Muscle of leg (tissue), 11 donors: Measurements from ENCODE around the gene ANKIB1. TPM values are rescaled to one million over a fixed set of nuclear protein-coding genes. Genes with fewer than 3 reads are reported as not detected.
"Not testable (repeated sequence)": the region's sequence is repeated elsewhere in the genome, so short reads cannot be mapped to it uniquely, and the experiment has no call there.

Experiments used
- DNase-seq: peaks from one replicate; pipeline ENCODE4 v3.0.0; 2013
- H3K27ac ChIP-seq: one replicate; pipeline ENCODE4 v1.5.1; 2013; ENCODE audit warnings: mild to moderate bottlenecking, low read length, control low read depth
- H3K27me3 ChIP-seq: one replicate; pipeline ENCODE4 v1.6.1; 2013; ENCODE audit warnings: low read length; ENCODE audit not compliant: control insufficient read depth, insufficient read depth
- H3K36me3 ChIP-seq: one replicate; pipeline ENCODE4 v1.6.1; 2013; ENCODE audit warnings: low read length; ENCODE audit not compliant: control insufficient read depth, insufficient read depth
- H3K4me1 ChIP-seq: one replicate; pipeline ENCODE4 v1.6.1; 2013; ENCODE audit warnings: low read length; ENCODE audit not compliant: control insufficient read depth, insufficient read depth
- H3K4me3 ChIP-seq: one replicate; pipeline ENCODE4 v1.5.1; 2013; ENCODE audit warnings: low read length, control low read depth
- H3K9me3 ChIP-seq: replicated peaks from 2 replicates; pipeline ENCODE4 v1.6.1; 2013; ENCODE audit warnings: low read depth, low read length; ENCODE audit not compliant: control insufficient read depth
- WGBS: methylation state at CpG from one replicate; pipeline ENCODE4 v1.1.5; 2013; ENCODE audit warnings: missing lambda C conversion rate; ENCODE audit not compliant: insufficient coverage; 5-methylcytosine and 5-hydroxymethylcytosine counted together
- polyA plus RNA-seq, 8 donors: library from polyadenylated mRNA; unstranded; fragments of 120-200 nt; gene quantifications; one replicate each; pipeline versions ENCODE4 v1.2.1 to v1.2.3, GENCODE V29; 2013; ENCODE audit warnings: inconsistent platforms in 1 of 8, low replicate concordance in 1 of 8; ENCODE audit not compliant: insufficient read length in 8 of 8, insufficient read depth in 1 of 8
- total RNA-seq: library from RNA; stranded (reverse); fragments of 120-200 nt; gene quantifications from one replicate; pipeline ENCODE4 v1.2.4, GENCODE V29; 2013

Gene ANKIB1
- total and polyA plus RNA-seq, 9 donors = 15.0 to 31.5 (median 23.8) TPM

GRCh38 chr7:92242972-92243371 is 2.8 kb upstream of the ANKIB1 start:
- H3K4me1 ChIP-seq = peaks cover 4% of the 10 kb centered on the region
- WGBS = no CpG with 5 or more reads among the region's 6 CpGs
- DNase-seq = no peak

DNA sequence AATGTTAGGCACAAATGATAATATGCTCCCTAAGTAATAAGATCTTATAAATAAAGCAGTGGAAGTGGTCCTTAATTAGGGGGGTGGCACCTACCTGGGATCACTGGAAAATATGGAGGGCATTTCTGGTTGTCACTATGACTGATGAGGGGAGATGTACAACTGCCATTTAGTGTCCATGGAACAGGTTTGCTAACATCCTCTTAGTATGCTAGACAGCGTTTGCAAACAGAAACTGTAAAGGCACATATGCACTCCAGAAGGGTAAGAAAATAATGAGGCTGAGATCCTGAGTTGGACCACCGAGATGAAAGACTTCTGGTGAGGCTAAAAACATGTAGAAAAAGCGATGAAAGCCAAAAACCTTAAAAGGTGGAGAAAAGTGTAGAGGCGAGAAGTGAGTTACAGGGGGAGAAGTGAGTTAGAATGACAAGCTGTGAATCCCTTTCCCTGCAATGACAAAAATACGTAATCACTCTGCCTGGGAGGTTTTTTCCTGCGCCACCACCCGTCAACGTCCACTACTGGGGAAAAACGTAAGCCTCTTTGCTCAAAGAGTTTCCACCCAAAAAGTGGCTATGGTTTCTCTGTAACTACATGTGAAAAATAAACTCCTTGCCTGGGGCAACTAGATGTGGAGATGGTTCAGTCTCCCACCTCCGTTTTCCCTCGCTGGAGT is 827 bp upstream of the ANKIB1 start:
- Histone ChIP-seq H3K27me3 (no peaks in the 10 kb centered on the region), H3K36me3 (peaks cover 2% of the 10 kb centered on the region), H3K4me1 (peaks cover 5% of the 10 kb centered on the region), H3K9me3 (no peaks in the 10 kb centered on the region), H3K4me3 (peak overlapping the region; percentile 71), H3K27ac (peak overlapping the region; percentile 91)
- peak; percentile 1 for DNase-seq
- 11% methylated on average over 4 of the region's 11 CpGs for WGBS

More at GRCh38 chr7:92242972-92243371, 2.8 kb upstream of the ANKIB1 start:
- peaks cover 10% of the 10 kb centered on the region for H3K36me3 ChIP-seq
- no peak overlapping the region for H3K4me3 ChIP-seq
- H3K27ac ChIP-seq = no peak overlapping the region
- H3K9me3 ChIP-seq = no peaks in the 10 kb centered on the region
- no peaks in the 10 kb centered on the region for H3K27me3 ChIP-seq

GRCh38 chr7:92246360-92247101 is 757 bp downstream of the ANKIB1 start:
- no peaks in the 10 kb centered on the region for H3K27me3 ChIP-seq
- peaks cover 5% of the 10 kb centered on the region for H3K4me1 ChIP-seq
- peak overlapping the region; percentile 90 for H3K27ac ChIP-seq
- under 1% methylated on average over 17 of the region's 35 CpGs for WGBS
- no peaks in the 10 kb centered on the region for H3K36me3 ChIP-seq
- H3K4me3 ChIP-seq = peak overlapping the region; percentile 71
- peak; percentile 49 for DNase-seq
- H3K9me3 ChIP-seq = no peaks in the 10 kb centered on the region

- Histone ChIP-seq H3K36me3 (no peaks in the 10 kb centered on the region), H3K9me3 (no peaks in the 10 kb centered on the region), H3K27ac (no peak overlapping the region), H3K4me3 (no peak overlapping the region), H3K27me3 (no peaks in the 10 kb centered on the region), H3K4me1 (peaks cover 2% of the 10 kb centered on the region)
- DNase-seq = no peak
Observed at GRCh38 chr7:92250603-92251002, 4.8 kb downstream of the ANKIB1 start.

- Histone ChIP-seq H3K27me3 (no peaks in the 10 kb centered on the region), H3K36me3 (no peaks in the 10 kb centered on the region), H3K27ac (no peak overlapping the region), H3K9me3 (no peaks in the 10 kb centered on the region), H3K4me3 (no peak overlapping the region), H3K4me1 (peaks cover 2% of the 10 kb centered on the region)
- no peak for DNase-seq
- no CpG with 5 or more reads among the region's 1 CpG for WGBS
Observed at GRCh38 chr7:92251181-92251580, 5.4 kb downstream of the ANKIB1 start.

GRCh38 chr7:92253251-92253650 is 7.5 kb downstream of the ANKIB1 start:
- WGBS = 89% methylated on average over 1 of the region's 1 CpG
- H3K4me1 ChIP-seq = no peaks in the 10 kb centered on the region

DNA sequence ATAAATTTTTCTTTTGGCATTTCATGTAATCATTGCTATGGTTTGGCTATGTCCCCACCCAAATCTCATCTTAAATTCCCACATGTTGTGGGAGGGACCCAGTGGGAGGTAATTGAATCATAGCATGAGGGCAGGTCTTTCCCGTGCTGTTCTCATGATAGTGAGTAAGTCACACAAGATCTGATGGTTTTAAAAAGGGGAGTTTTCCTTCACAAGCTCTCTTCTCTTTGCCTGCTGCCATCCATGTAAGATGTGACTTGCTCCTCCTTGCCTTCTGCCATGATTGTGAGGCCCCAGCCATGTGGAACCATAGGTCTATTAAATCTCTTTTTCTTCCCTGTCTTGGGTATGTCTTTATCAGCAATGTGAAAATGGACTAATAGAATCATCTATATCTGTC is 9.0 kb downstream of the ANKIB1 start:
- H3K27me3 ChIP-seq, H3K4me1 ChIP-seq, H3K36me3 ChIP-seq, H3K27ac ChIP-seq, H3K9me3 ChIP-seq, H3K4me3 ChIP-seq, DNase-seq: not testable (repeated sequence)
- WGBS = no CpG with 5 or more reads among the region's 1 CpG

More at GRCh38 chr7:92253251-92253650, 7.5 kb downstream of the ANKIB1 start:
- Histone ChIP-seq H3K27ac (no peak overlapping the region), H3K27me3 (no peaks in the 10 kb centered on the region), H3K4me3 (no peak overlapping the region), H3K36me3 (no peaks in the 10 kb centered on the region), H3K9me3 (no peaks in the 10 kb centered on the region)
- DNase-seq = no peak

GRCh38 chr7:92255308-92255707 is 9.5 kb downstream of the ANKIB1 start:
- H3K9me3 ChIP-seq = no peaks in the 10 kb centered on the region
- H3K4me3 ChIP-seq = no peak overlapping the region
- no peak for DNase-seq
- H3K36me3 ChIP-seq = no peaks in the 10 kb centered on the region
- no peaks in the 10 kb centered on the region for H3K27me3 ChIP-seq
- WGBS = 100% methylated on average over 1 of the region's 4 CpGs
- H3K27ac ChIP-seq = no peak overlapping the region
- H3K4me1 ChIP-seq = no peaks in the 10 kb centered on the region

DNA sequence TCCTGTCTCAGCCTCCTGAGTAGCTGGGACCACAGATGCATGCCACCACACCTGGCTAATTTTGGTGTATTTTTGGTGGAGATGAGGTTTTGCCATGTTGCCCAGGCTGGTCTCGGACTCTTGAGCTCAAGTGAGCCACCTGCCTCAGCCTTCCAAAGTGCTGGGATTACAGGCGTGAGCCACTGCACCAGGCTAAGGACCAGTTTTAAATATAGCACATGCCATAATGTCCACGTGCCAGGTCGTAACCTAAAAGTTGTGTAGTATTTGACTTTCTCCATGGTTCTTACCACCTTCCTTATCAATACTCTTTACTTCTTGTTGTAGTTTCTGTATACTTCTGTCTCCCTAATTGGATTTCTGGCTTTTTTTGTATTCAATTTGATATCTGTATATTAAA is 13.3 kb downstream of the ANKIB1 start:
- WGBS = 92% methylated on average over 2 of the region's 4 CpGs
- no peak overlapping the region for H3K4me3 ChIP-seq
- H3K36me3 ChIP-seq = no peaks in the 10 kb centered on the region
- no peaks in the 10 kb centered on the region for H3K27me3 ChIP-seq
- no peak overlapping the region for H3K27ac ChIP-seq
- DNase-seq = no peak
- H3K9me3 ChIP-seq = peaks cover 7% of the 10 kb centered on the region
- H3K4me1 ChIP-seq = no peaks in the 10 kb centered on the region

GRCh38 chr7:92259610-92260247 is 14.0 kb downstream of the ANKIB1 start:
- WGBS = 100% methylated on average over 1 of the region's 2 CpGs
- Histone ChIP-seq H3K36me3 (no peaks in the 10 kb centered on the region), H3K4me1 (no peaks in the 10 kb centered on the region), H3K4me3 (no peak overlapping the region), H3K27ac (no peak overlapping the region), H3K9me3 (peaks cover 7% of the 10 kb centered on the region), H3K27me3 (no peaks in the 10 kb centered on the region)
- DNase-seq = no peak
